HCT116 (cell line): ENCODE data around the gene FAM168B. TPM values are rescaled to one million over a fixed set of nuclear protein-coding genes. Genes with fewer than 3 reads are reported as not detected.

Source experiments
- ATAC-seq: fragments of 200-7000 bp; cut with Tn5 transposase; 2 replicates; pipeline ENCODE4 v1.9.1; 2020; ENCODE audit warnings: mild to moderate bottlenecking, moderate library complexity
- BruUV-seq: library from RNA; stranded (reverse); fragments of 400-500 nt; replicated peaks from 2 replicates; lab custom pipeline; 2021; lab: Mats Ljungman, UMichigan
- CTCF ChIA-PET: fragments of 300-600 bp; sonication (Branson Sonifier 250); formaldehyde crosslinking; loops from one replicate; lab custom pipeline; 2021; ENCODE audit warnings: antibody characterized with exemption; lab: Charles Lee
- POLR2A ChIA-PET: fragments of 300-600, 350-600 bp; sonication (Branson Sonifier 250); formaldehyde crosslinking; loops from one replicate; lab custom pipeline; 2021; ENCODE audit warnings: antibody characterized with exemption; lab: Charles Lee
- RAD21 ChIA-PET, 2 experiments: fragments of 300-600 bp; sonication (Branson Sonifier 250); formaldehyde crosslinking; loops; one replicate each; lab custom pipeline; 2023; ENCODE audit warnings: low total read pairs in 2 of 2; ENCODE audit not compliant: uncharacterized antibody in 2 of 2, unreplicated experiment in 2 of 2, low non-redundant PET in 1 of 2; lab: Charles Lee
- DNase-seq: peaks from one replicate; pipeline ENCODE4 v3.0.0-alpha.2; 2010; ENCODE audit warnings: low read depth, low spot score
- H2AFZ ChIP-seq: fragments of 200-600 bp; shearing (Covaris generic), sonication (generic); 2 replicates; pipeline ENCODE4 v1.6.1; 2017; ENCODE audit warnings: low read depth, mixed run types, mixed read lengths, antibody characterized with exemption, low read length; ENCODE audit not compliant: poor library complexity, severe bottlenecking
- H3K27ac ChIP-seq: 2 replicates; pipeline ENCODE4 v1.5.1; 2012; ENCODE audit warnings: low read depth, low read length
- H3K27me3 ChIP-seq: fragments of 200-600 bp; sonication (generic); 2 replicates; pipeline ENCODE4 v1.6.1; 2016; ENCODE audit warnings: mixed run types, low read length, mixed read lengths; ENCODE audit not compliant: insufficient read depth
- H3K36me3 ChIP-seq, 2 experiments: fragments of 200-500 bp in 1 of 2; fragments of 200-600 bp in 1 of 2; sonication (Bioruptor generic) in 1 of 2; sonication (generic) in 1 of 2; 2 replicates each; pipeline versions ENCODE4 v1.5.1 to v1.6.1; 2014 to 2016; ENCODE audit warnings: low read length in 2 of 2, inconsistent platforms in 1 of 2, mixed read lengths in 1 of 2, mixed run types in 1 of 2; ENCODE audit not compliant: insufficient read depth in 2 of 2, control insufficient read depth in 1 of 2
- H3K4me1 ChIP-seq, 2 experiments: fragments of 200-600 bp in 1 of 2; sonication (generic) in 1 of 2; 2 replicates each; pipeline versions ENCODE4 v1.5.1 to v1.6.1; 2012 to 2017; ENCODE audit warnings: low read length in 2 of 2, inconsistent platforms in 1 of 2, mild to moderate bottlenecking in 1 of 2, mixed read lengths in 1 of 2, mixed run types in 1 of 2, moderate library complexity in 1 of 2; ENCODE audit not compliant: insufficient read depth in 2 of 2, control insufficient read depth in 1 of 2
- H3K4me2 ChIP-seq: fragments of 200-600 bp; sonication (generic); 2 replicates; pipeline ENCODE4 v1.6.1; 2017; ENCODE audit warnings: mixed run types, low read length, mixed read lengths
- H3K4me3 ChIP-seq, 2 experiments: fragments of 200-600 bp in 1 of 2; sonication (generic) in 1 of 2; replicated peaks in 1 of 2; 2 replicates each; pipeline ENCODE4 v1.5.1; 2011 to 2016; ENCODE audit warnings: low read length in 2 of 2, control low read depth in 1 of 2, low read depth in 1 of 2, mild to moderate bottlenecking in 1 of 2, mixed read lengths in 1 of 2, mixed run types in 1 of 2
- H3K79me2 ChIP-seq: fragments of 200-600 bp; sonication (generic); 2 replicates; pipeline ENCODE4 v1.6.1; 2017; ENCODE audit warnings: mild to moderate bottlenecking, mixed run types, low read length, moderate library complexity, mixed read lengths; ENCODE audit not compliant: insufficient read depth
- H3K9ac ChIP-seq: fragments of 200-600 bp; sonication (generic); 2 replicates; pipeline ENCODE4 v1.6.1; 2016; ENCODE audit warnings: low read length, mixed read lengths
- H3K9me2 ChIP-seq: fragments of 200-600 bp; sonication (generic), shearing (Covaris generic); 2 replicates; pipeline ENCODE4 v1.6.1; 2017; ENCODE audit warnings: mixed run types, mild to moderate bottlenecking, moderate library complexity; ENCODE audit not compliant: insufficient read depth
- H3K9me3 ChIP-seq, 2 experiments: fragments of 200-500 bp in 1 of 2; fragments of 200-600 bp in 1 of 2; sonication (Bioruptor generic) in 1 of 2; sonication (generic) in 1 of 2; 2 replicates each; pipeline ENCODE4 v1.6.1; 2014 to 2017; ENCODE audit warnings: low read length in 2 of 2, mixed read lengths in 2 of 2, inconsistent platforms in 1 of 2, low read depth in 1 of 2, mild to moderate bottlenecking in 1 of 2, mixed run types in 1 of 2, moderate library complexity in 1 of 2; ENCODE audit not compliant: control insufficient read depth in 1 of 2, insufficient read depth in 1 of 2
- H4K20me1 ChIP-seq: fragments of 200-600 bp; sonication (generic), shearing (Covaris generic); 2 replicates; pipeline ENCODE4 v1.6.1; 2017; ENCODE audit warnings: mixed run types, mild to moderate bottlenecking, moderate library complexity; ENCODE audit not compliant: insufficient read depth
- EGR1 ChIP-seq: IDR thresholded peaks from 2 replicates; pipeline ENCODE4 v1.6.1; 2012; ENCODE audit warnings: low read depth
- ELF1 ChIP-seq: IDR thresholded peaks from 2 replicates; pipeline ENCODE4 v1.6.1; 2012; ENCODE audit warnings: low read depth, borderline replicate concordance
- RAD21 ChIP-seq: IDR thresholded peaks from 2 replicates; pipeline ENCODE4 v1.6.1; 2012; ENCODE audit warnings: low read depth, mild to moderate bottlenecking
- SIN3A ChIP-seq: IDR thresholded peaks from 2 replicates; pipeline ENCODE4 v1.6.1; 2012; ENCODE audit warnings: low read depth
- ZNF274 ChIP-seq: fragments of 200-500 bp; sonication (Bioruptor generic); IDR thresholded peaks from 2 replicates; pipeline ENCODE4 v1.6.1; 2014; ENCODE audit warnings: mild to moderate bottlenecking, low read depth, low read length, inconsistent platforms
- intact Hi-C: fragments of 100-400 bp; cut with micrococcal nuclease; formaldehyde crosslinking; loops from 2 replicates; pipeline ENCODE4 v1.10.0; 2022
- total RNA-seq: library from RNA; stranded (reverse); gene quantifications from one replicate; pipeline ENCODE4 v1.2.1, GENCODE V29; 2021; ENCODE audit not compliant: unreplicated experiment

The FAM168B gene
- total RNA-seq, 1 experiment from 2014 or later, result 94.5 TPM

DNA sequence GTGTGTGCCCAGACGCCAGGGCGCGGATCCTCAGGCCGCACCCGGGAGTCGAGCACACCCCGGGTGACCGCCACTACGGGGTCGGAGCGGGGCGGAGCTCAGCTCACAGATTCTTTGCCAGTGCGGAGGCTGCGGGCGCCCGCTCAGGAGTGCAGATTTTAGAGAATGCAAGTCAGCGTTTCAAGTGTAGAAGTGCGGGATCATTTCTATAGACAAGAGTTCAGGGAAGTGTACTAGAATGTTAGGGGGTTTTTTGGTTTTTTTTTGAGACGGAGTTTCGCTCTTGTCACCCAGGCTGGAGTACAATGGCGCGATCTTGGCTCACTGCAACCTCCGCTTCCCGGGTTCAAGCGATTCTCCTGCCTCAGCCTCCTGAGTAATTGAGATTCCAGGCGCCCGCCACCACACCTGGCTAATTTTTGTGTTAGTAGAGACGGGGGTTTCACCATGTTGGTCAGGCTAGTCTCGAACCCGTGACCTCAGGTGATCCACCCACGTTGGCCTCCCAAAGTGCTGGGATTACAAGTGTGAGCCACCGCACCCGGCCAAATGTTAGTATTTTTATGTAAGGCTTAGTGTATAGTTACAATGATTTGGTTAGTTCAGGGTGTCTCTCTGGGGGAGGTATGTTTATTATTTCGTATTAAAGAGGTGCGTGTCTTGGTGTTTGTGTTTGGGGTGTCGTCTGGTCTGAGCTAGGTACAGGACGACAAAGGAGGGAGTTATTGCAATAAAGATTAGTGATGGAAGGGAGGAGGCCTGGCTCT lies 619 bp upstream of the FAM168B start:
- H2AFZ ChIP-seq, result peak overlapping the region; percentile 80
- POLR2A ChIA-PET, result interaction anchor here (1.5 kb wide), 1 partner anchor 11 kb away, joined by 9 read pairs; the partner anchor contains the start of gene PLEKHB2
- intact Hi-C loops, result loop anchor here (5.0 kb wide), 1 partner anchor 752 kb away; the partner anchor contains the start of gene IMP4

GRCh38 chr2:131092458-131093005 lies 728 bp downstream of the FAM168B start:
- ATAC-seq, result no peak
- POLR2A ChIA-PET, result interaction anchor here (1.5 kb wide), 1 partner anchor 12 kb away, joined by 9 read pairs; the partner anchor contains the start of gene PLEKHB2
- CTCF ChIA-PET, result interaction anchor here (0.7 kb wide), 1 partner anchor 295 kb away, joined by 3 read pairs; no protein-coding TSS in a partner anchor

More for the DNA sequence above, 619 bp upstream of the FAM168B start:
- Histone ChIP-seq H3K9me3 (no peaks in the 10 kb centered on the region), H3K4me2 (peak overlapping the region; percentile 73), H3K27ac (peak overlapping the region; percentile 98), H3K9ac (peak overlapping the region; percentile 78), H4K20me1 (no peaks in the 10 kb centered on the region), H3K36me3 (peaks cover 0 to 13% of the 10 kb centered on the region in 2 experiments; a peak in 1 of 4 replicates), H3K79me2 (peaks cover 40% of the 10 kb centered on the region), H3K9me2 (no peaks in the 10 kb centered on the region), H3K27me3 (no peaks in the 10 kb centered on the region), H3K4me3 (peak overlapping the region; percentile 75 to 84), H3K4me1 (peaks cover 3 to 16% of the 10 kb centered on the region in 2 experiments; a peak in 3 of 4 replicates)
- ChIA-PET CTCF (no interaction called here), RAD21 (no interaction called here)
- DNase-seq (no peak), ATAC-seq (peak; percentile 70)
- TSS peak; percentile 99 for BruUV-seq
- TF ChIP-seq ZNF274 (no peak), EGR1 (peak; percentile 89), ELF1 (no peak)

More at GRCh38 chr2:131092458-131093005, 728 bp downstream of the FAM168B start:
- Histone ChIP-seq H3K4me1 (peaks cover 3 to 16% of the 10 kb centered on the region in 2 experiments; a peak in 3 of 4 replicates), H3K27me3 (no peaks in the 10 kb centered on the region), H3K4me3 (peak overlapping the region; percentile 75 to 84), H3K4me2 (peak overlapping the region; percentile 73), H4K20me1 (0 out of 2 replicates have a peak, but pooled peaks cover 1% of the 10 kb centered on the region), H3K9me3 (no peaks in the 10 kb centered on the region), H3K9me2 (no peaks in the 10 kb centered on the region), H3K9ac (peak overlapping the region; percentile 78), H3K36me3 (peaks cover 11 to 25% of the 10 kb centered on the region in 2 experiments), H3K79me2 (peaks cover 54% of the 10 kb centered on the region), H2AFZ (no peak overlapping the region), H3K27ac (peak overlapping the region; percentile 98)
- RAD21 ChIA-PET, result no interaction called here
- BruUV-seq, result no TSS peak
- DNase-seq, result no peak
- intact Hi-C loops, result loop anchor here (5.0 kb wide), 1 partner anchor 750 kb away; the partner anchor contains the start of gene IMP4
- TF ChIP-seq RAD21 (no peak), SIN3A (peak; percentile 69; the same call in 1 of the 2 replicates)
